Measurements from ENCODE around the gene LEMD3.

LEMD3 gene

DNA sequence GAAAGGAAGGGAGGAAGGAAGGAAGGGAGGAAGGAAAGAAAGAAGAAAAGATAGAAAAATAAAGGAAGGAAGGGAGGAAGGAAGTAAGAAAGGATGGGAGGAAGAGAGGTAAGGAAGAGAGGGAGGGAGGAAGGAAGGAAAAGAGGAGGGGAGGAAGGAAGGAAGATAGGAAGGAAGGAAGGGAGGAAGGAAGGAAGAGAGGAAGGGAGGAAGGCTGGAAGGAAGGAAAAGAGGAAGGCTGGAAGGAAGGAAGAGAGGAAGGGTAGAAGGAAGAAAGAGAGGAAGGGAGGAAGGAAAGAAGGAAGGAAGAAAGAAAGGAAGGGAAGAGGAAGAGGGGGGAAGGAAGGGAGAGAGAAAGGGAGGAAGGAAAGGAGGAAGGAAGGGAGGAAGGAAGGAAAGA lies 35.5 kb upstream of the LEMD3 start (continued):
- TF ChIP-seq ZNF768 (tag by site-specific recombination; IDR thresholded peaks at IDR 0.05) = no peak
- TF ChIP-seq ZNF114 (tag by site-specific recombination; IDR thresholded peaks at IDR 0.05) = no peak
- no peak for TF ChIP-seq SCRT2 (tag by site-specific recombination; IDR thresholded peaks at IDR 0.05)
- TF ChIP-seq ZNF585B (tag by site-specific recombination; IDR thresholded peaks at IDR 0.05) = no peak
- no peak for TF ChIP-seq SP7 (tag by site-specific recombination; IDR thresholded peaks at IDR 0.05)
- no peak for TF ChIP-seq YY1 (tag by site-specific recombination; IDR thresholded peaks at IDR 0.05)
- TF ChIP-seq ZNF426 (tag by site-specific recombination; IDR thresholded peaks at IDR 0.05) = no peak
- TF ChIP-seq ZNF677 (tag by site-specific recombination; IDR thresholded peaks at IDR 0.05) = no peak
- TF ChIP-seq RBAK (tag by site-specific recombination; IDR thresholded peaks at IDR 0.05) = no peak
- TF ChIP-seq IKZF3 (tag by site-specific recombination; IDR thresholded peaks at IDR 0.05) = no peak
- TF ChIP-seq GFI1B (tag by site-specific recombination; IDR thresholded peaks at IDR 0.05) = no peak

GRCh38 chr12:65139389-65139788 lies 30.0 kb upstream of the LEMD3 start:
- CTCF ChIA-PET = interaction anchor here (0.6 to 1.0 kb wide), 3 partner anchors 19 to 343 kb away, joined by 3 to 6 read pairs (median 3); no protein-coding TSS in a partner anchor
- Histone ChIP-seq H3K27ac (ENCODE audit: extremely low read depth, low read depth, low read length) (no peak overlapping the region), H3K9me3 (ENCODE audit: control insufficient read depth, insufficient read depth, low read depth, low read length) (no peaks in the 10 kb centered on the region), H3K4me3 (ENCODE audit: low read depth, low read length) (no peak overlapping the region), H3K4me1 (ENCODE audit: control insufficient read depth, insufficient read depth, low read length) (no peaks in the 10 kb centered on the region), H3K36me3 (ENCODE audit: control insufficient read depth in 2 of 2, insufficient read depth in 1 of 2, low read length in 2 of 2) (no peaks in the 10 kb centered on the region)
- TF ChIP-seq ZNF10 (tag by site-specific recombination; IDR thresholded peaks at IDR 0.05) = no peak
- TF ChIP-seq SETDB1 (IDR thresholded peaks at IDR 0.05; ENCODE audit: insufficient read length, low read length) = no peak
- TF ChIP-seq ZNF433 (tag by site-specific recombination; IDR thresholded peaks at IDR 0.05; ENCODE audit: low read depth) = no peak
- TF ChIP-seq ZNF140 (tag by site-specific recombination; IDR thresholded peaks at IDR 0.05) = no peak
- no peak for TF ChIP-seq ZNF112 (tag by site-specific recombination; IDR thresholded peaks at IDR 0.05)
- TF ChIP-seq, protein P1, sequence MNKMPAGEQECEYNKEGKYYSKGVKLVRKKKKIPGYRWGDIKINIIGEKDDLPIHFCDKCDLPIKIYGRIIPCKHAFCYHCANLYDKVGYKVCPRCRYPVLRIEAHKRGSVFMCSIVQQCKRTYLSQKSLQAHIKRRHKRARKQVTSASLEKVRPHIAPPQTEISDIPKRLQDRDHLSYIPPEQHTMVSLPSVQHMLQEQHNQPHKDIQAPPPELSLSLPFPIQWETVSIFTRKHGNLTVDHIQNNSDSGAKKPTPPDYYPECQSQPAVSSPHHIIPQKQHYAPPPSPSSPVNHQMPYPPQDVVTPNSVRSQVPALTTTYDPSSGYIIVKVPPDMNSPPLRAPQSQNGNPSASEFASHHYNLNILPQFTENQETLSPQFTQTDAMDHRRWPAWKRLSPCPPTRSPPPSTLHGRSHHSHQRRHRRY (tag by site-specific recombination; IDR thresholded peaks at IDR 0.05) = no peak
- TF ChIP-seq ZNF561 (tag by site-specific recombination; IDR thresholded peaks at IDR 0.05; ENCODE audit: borderline replicate concordance) = no peak
- TF ChIP-seq ZIC2 (tag by site-specific recombination; IDR thresholded peaks at IDR 0.05) = no peak
- no peak for TF ChIP-seq ZNF37A (tag by site-specific recombination; IDR thresholded peaks at IDR 0.05)
- no peak for TF ChIP-seq KLF1 (tag by site-specific recombination; IDR thresholded peaks at IDR 0.05)
- POLR2A ChIA-PET = no interaction called here

- ChIA-PET CTCF (interaction anchor here (1.7 kb wide), 1 partner anchor 17 kb away, joined by 7 read pairs; no protein-coding TSS in a partner anchor), POLR2A (no interaction called here)
- TF ChIP-seq ZNF76 (tag by site-specific recombination; IDR thresholded peaks at IDR 0.05; ENCODE audit: borderline replicate concordance, low read depth) (no peak), KLF10 (tag by site-specific recombination; IDR thresholded peaks at IDR 0.05) (no peak), YY1 (tag by site-specific recombination; IDR thresholded peaks at IDR 0.05) (no peak), ZNF202 (tag by site-specific recombination; IDR thresholded peaks at IDR 0.05; ENCODE audit: borderline replicate concordance) (no peak), KLF9 (tag by site-specific recombination; IDR thresholded peaks at IDR 0.05; ENCODE audit: low read depth) (no peak), ZNF664 (tag by site-specific recombination; IDR thresholded peaks at IDR 0.05) (no peak), ZBTB7A (tag by site-specific recombination; IDR thresholded peaks at IDR 0.05; ENCODE audit: low read depth) (no peak)
- TF ChIP-seq, protein P2, sequence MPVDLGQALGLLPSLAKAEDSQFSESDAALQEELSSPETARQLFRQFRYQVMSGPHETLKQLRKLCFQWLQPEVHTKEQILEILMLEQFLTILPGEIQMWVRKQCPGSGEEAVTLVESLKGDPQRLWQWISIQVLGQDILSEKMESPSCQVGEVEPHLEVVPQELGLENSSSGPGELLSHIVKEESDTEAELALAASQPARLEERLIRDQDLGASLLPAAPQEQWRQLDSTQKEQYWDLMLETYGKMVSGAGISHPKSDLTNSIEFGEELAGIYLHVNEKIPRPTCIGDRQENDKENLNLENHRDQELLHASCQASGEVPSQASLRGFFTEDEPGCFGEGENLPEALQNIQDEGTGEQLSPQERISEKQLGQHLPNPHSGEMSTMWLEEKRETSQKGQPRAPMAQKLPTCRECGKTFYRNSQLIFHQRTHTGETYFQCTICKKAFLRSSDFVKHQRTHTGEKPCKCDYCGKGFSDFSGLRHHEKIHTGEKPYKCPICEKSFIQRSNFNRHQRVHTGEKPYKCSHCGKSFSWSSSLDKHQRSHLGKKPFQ (tag by site-specific recombination; IDR thresholded peaks at IDR 0.05) = no peak
- TF ChIP-seq, protein P3, sequence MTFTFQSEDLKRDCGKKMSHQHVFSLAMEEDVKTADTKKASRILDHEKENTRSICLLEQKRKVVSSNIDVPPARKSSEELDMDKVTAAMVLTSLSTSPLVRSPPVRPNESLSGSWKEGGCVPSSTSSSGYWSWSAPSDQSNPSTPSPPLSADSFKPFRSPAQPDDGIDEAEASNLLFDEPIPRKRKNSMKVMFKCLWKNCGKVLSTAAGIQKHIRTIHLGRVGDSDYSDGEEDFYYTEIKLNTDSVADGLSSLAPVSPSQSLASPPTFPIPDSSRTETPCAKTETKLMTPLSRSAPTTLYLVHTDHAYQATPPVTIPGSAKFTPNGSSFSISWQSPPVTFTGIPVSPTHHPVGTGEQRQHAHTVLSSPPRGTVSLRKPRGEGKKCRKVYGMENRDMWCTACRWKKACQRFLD (tag by site-specific recombination; IDR thresholded peaks at IDR 0.05) = no peak
- TF ChIP-seq, protein P4, sequence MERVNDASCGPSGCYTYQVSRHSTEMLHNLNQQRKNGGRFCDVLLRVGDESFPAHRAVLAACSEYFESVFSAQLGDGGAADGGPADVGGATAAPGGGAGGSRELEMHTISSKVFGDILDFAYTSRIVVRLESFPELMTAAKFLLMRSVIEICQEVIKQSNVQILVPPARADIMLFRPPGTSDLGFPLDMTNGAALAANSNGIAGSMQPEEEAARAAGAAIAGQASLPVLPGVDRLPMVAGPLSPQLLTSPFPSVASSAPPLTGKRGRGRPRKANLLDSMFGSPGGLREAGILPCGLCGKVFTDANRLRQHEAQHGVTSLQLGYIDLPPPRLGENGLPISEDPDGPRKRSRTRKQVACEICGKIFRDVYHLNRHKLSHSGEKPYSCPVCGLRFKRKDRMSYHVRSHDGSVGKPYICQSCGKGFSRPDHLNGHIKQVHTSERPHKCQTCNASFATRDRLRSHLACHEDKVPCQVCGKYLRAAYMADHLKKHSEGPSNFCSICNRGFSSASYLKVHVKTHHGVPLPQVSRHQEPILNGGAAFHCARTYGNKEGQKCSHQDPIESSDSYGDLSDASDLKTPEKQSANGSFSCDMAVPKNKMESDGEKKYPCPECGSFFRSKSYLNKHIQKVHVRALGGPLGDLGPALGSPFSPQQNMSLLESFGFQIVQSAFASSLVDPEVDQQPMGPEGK (tag by site-specific recombination; IDR thresholded peaks at IDR 0.05) = no peak
Measured at GRCh38 chr12:65140738-65141137, 28.6 kb upstream of the LEMD3 start.

More at GRCh38 chr12:65140738-65141137, 28.6 kb upstream of the LEMD3 start:
- H3K4me1 ChIP-seq (ENCODE audit: control insufficient read depth, insufficient read depth, low read length) = no peaks in the 10 kb centered on the region
- H3K36me3 ChIP-seq (ENCODE audit: control insufficient read depth in 2 of 2, insufficient read depth in 1 of 2, low read length in 2 of 2) = no peaks in the 10 kb centered on the region
- H3K27ac ChIP-seq (ENCODE audit: extremely low read depth, low read depth, low read length) = no peak overlapping the region
- H3K9me3 ChIP-seq (ENCODE audit: control insufficient read depth, insufficient read depth, low read depth, low read length) = no peaks in the 10 kb centered on the region
- no peak overlapping the region for H3K4me3 ChIP-seq (ENCODE audit: low read depth, low read length)

Data from HEK293 (cell line).